HK-2 (cell line): ENCODE results near the gene TIMM13.

Source experiments
- DNase-seq: peaks from one replicate; pipeline ENCODE4 v3.0.0-alpha.2; 2018; ENCODE audit not compliant: unreplicated experiment

The TIMM13 gene

DNA sequence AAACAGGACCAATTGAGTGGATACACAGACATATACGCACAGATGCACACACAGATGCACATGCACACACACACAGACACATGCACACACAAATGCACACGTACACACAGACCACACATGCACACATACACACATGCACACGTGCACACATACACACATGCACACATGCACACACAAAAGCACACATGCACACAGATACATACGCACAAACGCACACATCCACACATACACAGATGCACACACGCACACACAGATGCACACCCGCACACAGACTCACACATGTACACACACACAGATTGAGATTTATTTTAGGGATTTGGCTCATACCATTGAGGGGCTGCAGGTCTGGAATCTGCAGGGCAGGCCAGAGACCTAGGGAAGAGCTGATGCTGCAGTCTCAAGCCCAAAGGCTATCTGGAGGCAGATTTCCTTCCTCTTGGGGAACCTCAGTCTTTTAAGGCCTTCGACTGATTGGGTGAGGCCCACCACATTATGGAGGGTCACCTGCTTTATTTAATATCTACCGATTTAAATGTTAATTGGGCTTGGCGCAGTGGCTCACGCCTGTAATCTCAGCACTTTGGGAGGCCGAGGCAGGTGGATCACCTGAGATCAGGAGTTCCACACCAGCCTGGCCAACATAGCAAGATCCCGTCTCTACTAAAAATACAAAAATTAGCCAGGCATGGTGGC, 44.7 kb downstream of the TIMM13 start:
- no peak for DNase-seq

DNA sequence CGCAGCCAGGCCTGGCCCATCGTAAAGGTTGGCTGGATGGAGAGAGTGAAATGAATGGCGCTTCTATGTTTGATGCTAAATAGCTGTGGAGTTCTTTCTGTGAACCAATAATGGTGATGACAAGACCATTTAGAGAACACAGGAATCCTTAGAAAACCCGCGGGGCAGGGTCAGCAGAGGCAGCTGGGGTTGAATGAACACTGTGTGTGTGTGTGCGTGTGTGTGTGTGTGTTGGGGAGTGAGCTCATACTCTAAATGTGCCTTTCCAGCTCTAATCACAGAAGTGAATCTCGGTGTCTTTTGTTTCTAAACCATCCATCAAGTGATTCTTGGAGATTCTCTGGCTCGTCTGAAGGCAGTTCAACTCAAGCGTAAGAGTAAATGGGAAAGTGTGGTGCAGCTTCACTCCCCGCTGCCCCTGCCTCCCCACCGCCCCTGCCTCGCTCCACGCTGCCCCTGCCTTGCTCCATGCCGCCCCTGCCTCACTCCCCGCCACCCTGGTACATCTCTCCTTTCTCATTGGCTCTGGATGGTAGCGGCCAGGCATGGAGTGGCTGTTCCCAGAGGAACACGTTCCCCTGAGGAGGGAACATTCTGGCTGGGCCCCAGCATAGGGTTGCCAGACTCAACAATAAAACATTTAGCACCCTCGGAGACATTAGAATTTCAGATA, 46.1 kb downstream of the TIMM13 start:
- no peak for DNase-seq

DNA sequence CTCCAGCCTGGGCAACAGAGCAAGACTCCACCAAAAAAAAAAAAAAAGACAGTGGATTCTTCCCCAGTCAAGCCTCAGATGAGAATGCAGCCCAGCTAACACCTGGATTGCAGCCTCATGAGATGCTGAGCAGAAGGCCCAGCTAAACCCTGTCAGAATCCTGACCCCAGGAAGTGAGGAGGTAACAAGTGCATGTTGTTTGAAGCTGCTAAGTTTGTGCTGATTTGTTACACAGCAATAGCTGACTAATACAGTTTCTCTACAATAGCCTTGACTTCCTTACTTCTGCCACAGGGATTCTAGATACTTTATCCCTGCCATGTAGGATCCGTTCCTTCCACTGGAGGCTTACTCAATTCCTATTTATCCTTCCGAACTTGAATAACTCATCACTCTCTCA, 46.8 kb downstream of the TIMM13 start:
- DNase-seq, result no peak

DNA sequence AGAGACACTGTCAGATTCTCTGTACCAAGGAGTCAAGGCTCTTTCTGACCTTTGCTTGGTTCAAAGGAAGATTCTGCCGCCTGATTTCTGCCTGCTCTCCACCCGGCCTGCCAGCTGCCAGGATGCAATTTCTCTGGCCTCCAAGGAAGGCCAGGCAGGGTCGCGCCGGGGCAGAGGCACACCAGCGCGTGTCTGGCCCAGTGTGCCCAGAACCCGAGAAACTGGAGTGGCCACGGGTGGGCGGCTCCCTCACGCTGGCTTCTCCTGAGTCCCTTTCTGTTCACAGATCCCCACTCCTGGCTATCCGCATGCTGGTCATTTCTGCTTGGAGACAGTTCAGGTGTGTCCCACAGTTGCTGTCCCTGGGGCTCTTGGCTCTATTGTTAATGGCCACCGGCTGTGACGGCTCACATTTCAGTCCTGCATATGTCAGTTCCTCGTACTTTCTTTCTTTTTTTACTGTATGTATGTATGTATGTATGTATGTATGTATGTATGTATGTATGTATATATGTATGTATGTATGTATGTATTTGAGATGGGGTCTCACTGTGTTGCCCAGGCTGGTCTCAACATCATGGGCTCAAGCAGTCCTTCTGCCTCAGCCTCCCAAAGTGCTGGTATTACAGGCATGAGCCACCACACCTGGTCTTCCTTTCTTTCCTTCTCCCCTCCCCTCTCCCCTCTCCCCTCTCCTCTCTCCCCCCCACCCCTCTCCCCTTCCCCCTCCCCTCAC, 50.4 kb downstream of the TIMM13 start:
- DNase-seq, result no peak
